GDM1 (cell line): ENCODE results near the gene PPP1R15A.
"Not testable (repeated sequence)": the region's sequence is repeated elsewhere in the genome, so short reads cannot be mapped to it uniquely, and the experiment has no call there.

ENCODE experiments used
- DNase-seq: peaks from one replicate; lab custom pipeline; 2025; lab: John Stamatoyannopoulos, UW

PPP1R15A gene

GRCh38 chr19:48915757-48916156 lies 43.5 kb downstream of the PPP1R15A start:
- no peak for DNase-seq

- no peak for DNase-seq
These were observed 45.9 kb downstream of the PPP1R15A start for GRCh38 chr19:48918071-48918470.

- DNase-seq = no peak
These were observed 46.6 kb downstream of the PPP1R15A start for GRCh38 chr19:48918801-48919247.

GRCh38 chr19:48919271-48919670 lies 47.0 kb downstream of the PPP1R15A start:
- DNase-seq = not testable (repeated sequence)

GRCh38 chr19:48920949-48921348 lies 48.7 kb downstream of the PPP1R15A start:
- no peak for DNase-seq

GRCh38 chr19:48921721-48922500 lies 49.7 kb downstream of the PPP1R15A start:
- no peak for DNase-seq

- no peak for DNase-seq
These were observed 50.6 kb downstream of the PPP1R15A start for GRCh38 chr19:48922548-48923490.

- no peak for DNase-seq
These were observed 53.1 kb downstream of the PPP1R15A start for GRCh38 chr19:48925240-48925843.
